HTERT RPE-1 (cell line): ENCODE results near the gene RBP5.

Source experiments
- in situ Hi-C: fragments of 300-500 bp; cut with MboI; formaldehyde crosslinking; loops from 4 replicates; pipeline ENCODE4 v1.14.3; 2020; ENCODE audit warnings: low sequenced_read_pairs

RBP5 gene

GRCh38 chr12:7128681-7129286 lies at the start of gene RBP5:
TSS of gene RBP5 (minus strand) at chr12:7128889. CDS start at chr12:7128775, 114 bp downstream.
- in situ Hi-C loops, result no loop called here

- in situ Hi-C loops, result no loop called here
Measured at GRCh38 chr12:7178481-7178880, 49.8 kb upstream of the RBP5 start.

- in situ Hi-C loops, result no loop called here
Measured at GRCh38 chr12:7176595-7176994, 47.9 kb upstream of the RBP5 start.

- in situ Hi-C loops, result no loop called here
Measured at GRCh38 chr12:7175493-7175892, 46.8 kb upstream of the RBP5 start.

- in situ Hi-C loops, result no loop called here
Measured at GRCh38 chr12:7171854-7172253, 43.2 kb upstream of the RBP5 start.

- in situ Hi-C loops, result no loop called here
Measured at GRCh38 chr12:7169951-7170350, 41.3 kb upstream of the RBP5 start.

GRCh38 chr12:7162691-7163114 lies 34.0 kb upstream of the RBP5 start:
- in situ Hi-C loops, result no loop called here

GRCh38 chr12:7161811-7162210 lies 33.1 kb upstream of the RBP5 start:
- in situ Hi-C loops, result no loop called here

- in situ Hi-C loops, result no loop called here
Measured at GRCh38 chr12:7161327-7161726, 32.6 kb upstream of the RBP5 start.

- in situ Hi-C loops, result no loop called here
Measured at GRCh38 chr12:7160183-7160582, 31.5 kb upstream of the RBP5 start.

GRCh38 chr12:7158781-7159609 lies 30.3 kb upstream of the RBP5 start:
- in situ Hi-C loops, result no loop called here

- in situ Hi-C loops, result no loop called here
Measured at GRCh38 chr12:7157391-7157790, 28.7 kb upstream of the RBP5 start.

GRCh38 chr12:7156259-7157197 lies 27.8 kb upstream of the RBP5 start:
- in situ Hi-C loops, result no loop called here

GRCh38 chr12:7155471-7156034 lies 26.9 kb upstream of the RBP5 start:
- in situ Hi-C loops, result no loop called here

- in situ Hi-C loops, result no loop called here
Measured at GRCh38 chr12:7154901-7155470, 26.3 kb upstream of the RBP5 start.

- in situ Hi-C loops, result no loop called here
Measured at GRCh38 chr12:7154042-7154441, 25.4 kb upstream of the RBP5 start.

GRCh38 chr12:7152818-7153217 lies 24.1 kb upstream of the RBP5 start:
- in situ Hi-C loops, result no loop called here

GRCh38 chr12:7151532-7151931 lies 22.8 kb upstream of the RBP5 start:
- in situ Hi-C loops, result no loop called here

GRCh38 chr12:7150841-7151240 lies 22.2 kb upstream of the RBP5 start:
- in situ Hi-C loops, result no loop called here

- in situ Hi-C loops, result no loop called here
Measured at GRCh38 chr12:7150356-7150755, 21.7 kb upstream of the RBP5 start.

- in situ Hi-C loops, result no loop called here
Measured at GRCh38 chr12:7146906-7147305, 18.2 kb upstream of the RBP5 start.
